Motor neuron (in vitro differentiated cells): ENCODE measurements around the gene LRIG3. TPM values are rescaled to one million over a fixed set of nuclear protein-coding genes. Genes with fewer than 3 reads are reported as not detected.

Experiments
- ATAC-seq, 8 experiments: fragments of 200-7000 bp; cut with Tn5 transposase; replicated peaks in 6 of 8; 2 replicates each; pipeline ENCODE4 v1.8.0; 2021; ENCODE audit warnings: mild to moderate bottlenecking in 8 of 8, moderate library complexity in 8 of 8
- H3K27ac ChIP-seq, 2 donors: fragments of 250-450 bp; sonication (Bioruptor Pico); 2 replicates each; pipeline ENCODE4 v1.9.0; 2021; ENCODE audit warnings: antibody characterized with exemption in 2 of 2, mild to moderate bottlenecking in 2 of 2, moderate library complexity in 1 of 2
- H3K4me1 ChIP-seq, 2 donors: fragments of 250-450 bp; sonication (Bioruptor Pico); replicated peaks in 1 of 2; 2 replicates each; pipeline ENCODE4 v1.6.1; 2021; ENCODE audit warnings: antibody characterized with exemption in 2 of 2, mild to moderate bottlenecking in 2 of 2, moderate library complexity in 1 of 2
- H3K4me3 ChIP-seq, 5 donors: fragments of 250-450 bp; sonication (Bioruptor Pico); 2 replicates each; pipeline ENCODE4 v1.9.0; 2021; ENCODE audit warnings: antibody characterized with exemption in 5 of 5, mild to moderate bottlenecking in 5 of 5, moderate library complexity in 4 of 5
- WGBS, 10 experiments: fragments of 450-650 bp; shearing (Covaris generic); methylation state at CpG; one replicate each; pipeline ENCODE4 v1.0.0; 2022; 5-methylcytosine and 5-hydroxymethylcytosine counted together
- in situ Hi-C, 9 experiments: fragments of 400-800 bp; cut with MboI; loops; one replicate each; pipeline ENCODE4 v1.15.0; 2021; ENCODE audit warnings: low sequenced_read_pairs in 9 of 9, low pct_unique_long_range_greater_than_20kb in 2 of 9; ENCODE audit not compliant: unreplicated experiment in 9 of 9
- total RNA-seq, 8 experiments: library from RNA; unstranded; fragments of 300-600 nt; gene quantifications; 2 replicates each; pipeline versions ENCODE4 v1.2.3 to v1.2.4, GENCODE V29; 2022

Gene LRIG3
- total RNA-seq, 8 experiments from 2014 or later = 3.2 to 150 (median 14.8) TPM

GRCh38 chr12:58926586-58926985 lies 6.3 kb upstream of the LRIG3 start:
- in situ Hi-C loops = no loop called here
- ATAC-seq = peak in 1 of 8 experiments; percentile 41
- Histone ChIP-seq H3K4me1 (no peaks in the 10 kb centered on the region), H3K27ac (no peak overlapping the region), H3K4me3 (no peak overlapping the region)

- Histone ChIP-seq H3K4me1 (no peaks in the 10 kb centered on the region), H3K27ac (no peak overlapping the region), H3K4me3 (no peak overlapping the region)
- in situ Hi-C loops = no loop called here
- no peak for ATAC-seq
- 0 to 100% (median 75%) methylated on average over 1 to 2 of the region's 2 CpGs; no CpG with 5 or more reads in 3 of the 10 experiments for WGBS, 10 experiments
Observed at GRCh38 chr12:58925751-58926150, 5.4 kb upstream of the LRIG3 start.

- H3K4me1 ChIP-seq = no peaks in the 10 kb centered on the region
- in situ Hi-C loops = no loop called here
- 0 to 88% (median 13%) methylated on average over 1 of the region's 1 CpG; no CpG with 5 or more reads in 4 of the 10 experiments for WGBS, 10 experiments
- H3K4me3 ChIP-seq = no peak overlapping the region
- H3K27ac ChIP-seq = no peak overlapping the region
- no peak for ATAC-seq
Observed at GRCh38 chr12:58925111-58925611, 4.9 kb upstream of the LRIG3 start.

GRCh38 chr12:58924652-58925051 lies 4.3 kb upstream of the LRIG3 start:
- in situ Hi-C loops = loop anchor here in 2 of 9 experiments (25.0 kb wide), 1 partner anchor 163 kb away; no protein-coding TSS in a partner anchor
- ATAC-seq = no peak
- WGBS, 10 experiments = 100% methylated on average over 1 of the region's 1 CpG; no CpG with 5 or more reads in 3 of the 10 experiments

GRCh38 chr12:58923781-58924180 lies 3.5 kb upstream of the LRIG3 start:
- no peak for ATAC-seq
- H3K4me1 ChIP-seq = no peaks in the 10 kb centered on the region
- in situ Hi-C loops = loop anchor here in 2 of 9 experiments (25.0 kb wide), 1 partner anchor 164 kb away; no protein-coding TSS in a partner anchor
- no peak overlapping the region for H3K27ac ChIP-seq
- no peak overlapping the region for H3K4me3 ChIP-seq
- 57 to 92% (median 84%) methylated on average over 2 to 4 of the region's 4 CpGs for WGBS, 10 experiments

More at GRCh38 chr12:58924652-58925051, 4.3 kb upstream of the LRIG3 start:
- Histone ChIP-seq H3K27ac (no peak overlapping the region), H3K4me3 (no peak overlapping the region), H3K4me1 (no peaks in the 10 kb centered on the region)

- H3K27ac ChIP-seq = no peak overlapping the region
- H3K4me1 ChIP-seq = peaks cover 0 to 2% of the 10 kb centered on the region in 2 donors
- H3K4me3 ChIP-seq = no peak overlapping the region
- ATAC-seq = no peak
- in situ Hi-C loops = loop anchor here in 2 of 9 experiments (25.0 kb wide), 1 partner anchor 164 kb away; no protein-coding TSS in a partner anchor
Observed at GRCh38 chr12:58922849-58923248, 2.5 kb upstream of the LRIG3 start.

- peak overlapping the region; percentile 41 to 73 (median 61) for H3K4me3 ChIP-seq
- no peak for ATAC-seq
- in situ Hi-C loops = loop anchor here in 2 of 9 experiments (25.0 kb wide), 1 partner anchor 166 kb away; no protein-coding TSS in a partner anchor
- no peak overlapping the region for H3K27ac ChIP-seq
- 50 to 78% (median 59%) methylated on average over 6 to 14 of the region's 15 CpGs for WGBS, 10 experiments
- H3K4me1 ChIP-seq = peaks cover 4 to 10% of the 10 kb centered on the region in 2 donors
Observed at GRCh38 chr12:58920961-58921861, 907 bp upstream of the LRIG3 start.

GRCh38 chr12:58919231-58920101 lies 838 bp downstream of the LRIG3 start:
- Histone ChIP-seq H3K27ac (peak overlapping the region in 1 of 2 donors; percentile 1), H3K4me3 (peak overlapping the region; percentile 41 to 73 (median 61)), H3K4me1 (peaks cover 6 to 16% of the 10 kb centered on the region in 2 donors)
- peak; percentile 11 to 24 (median 13) for ATAC-seq
- in situ Hi-C loops = loop anchor here in 3 of 9 experiments (10.0 to 25.0 kb wide), 2 partner anchors 165 to 168 kb away; no protein-coding TSS in a partner anchor
- WGBS, 10 experiments = 0 to 10% (median 1%) methylated on average over 1 to 23 of the region's 50 CpGs; no CpG with 5 or more reads in 1 of the 10 experiments

GRCh38 chr12:58918469-58918844 lies 1.8 kb downstream of the LRIG3 start:
- H3K4me3 ChIP-seq = peak overlapping the region in 4 of 5 donors; percentile 6 to 61 (median 34)
- in situ Hi-C loops = loop anchor here in 3 of 9 experiments (10.0 to 25.0 kb wide), 2 partner anchors 166 to 169 kb away; no protein-coding TSS in a partner anchor
- H3K27ac ChIP-seq = no peak overlapping the region

GRCh38 chr12:58917699-58918468 lies 2.4 kb downstream of the LRIG3 start:
- in situ Hi-C loops = loop anchor here in 3 of 9 experiments (10.0 to 25.0 kb wide), 2 partner anchors 167 to 169 kb away; no protein-coding TSS in a partner anchor
- ATAC-seq = no peak
- WGBS, 10 experiments = 0 to 32% (median 15%) methylated on average over 3 to 5 of the region's 5 CpGs; no CpG with 5 or more reads in 1 of the 10 experiments
- no peak overlapping the region for H3K27ac ChIP-seq
- peaks cover 6 to 19% of the 10 kb centered on the region in 2 donors for H3K4me1 ChIP-seq
- H3K4me3 ChIP-seq = peak overlapping the region in 4 of 5 donors; percentile 6 to 61 (median 34)

More at GRCh38 chr12:58918469-58918844, 1.8 kb downstream of the LRIG3 start:
- peaks cover 6 to 16% of the 10 kb centered on the region in 2 donors for H3K4me1 ChIP-seq
- 0 to 28% (median 0%) methylated on average over 2 to 4 of the region's 4 CpGs; no CpG with 5 or more reads in 1 of the 10 experiments for WGBS, 10 experiments
- ATAC-seq = no peak

- no peak overlapping the region for H3K27ac ChIP-seq
- 0 to 60% (median 34%) methylated on average over 1 to 6 of the region's 6 CpGs for WGBS, 10 experiments
Observed at GRCh38 chr12:58916921-58917511, 3.3 kb downstream of the LRIG3 start.

More at GRCh38 chr12:58916921-58917511, 3.3 kb downstream of the LRIG3 start:
- Histone ChIP-seq H3K4me1 (peaks cover 11 to 23% of the 10 kb centered on the region in 2 donors), H3K4me3 (peak overlapping the region in 2 of 5 donors; percentile 57 to 61)
- ATAC-seq = peak in 2 of 8 experiments; percentile 3 to 4
- in situ Hi-C loops = loop anchor here in 3 of 9 experiments (10.0 to 25.0 kb wide), 2 partner anchors 168 to 170 kb away; no protein-coding TSS in a partner anchor
